ENCODE data around the gene PABPN1L. TPM values are rescaled to one million over a fixed set of nuclear protein-coding genes. Genes with fewer than 3 reads are reported as not detected.

Gene PABPN1L
- total RNA-seq, 1 experiment from 2014 or later: not detected

DNA sequence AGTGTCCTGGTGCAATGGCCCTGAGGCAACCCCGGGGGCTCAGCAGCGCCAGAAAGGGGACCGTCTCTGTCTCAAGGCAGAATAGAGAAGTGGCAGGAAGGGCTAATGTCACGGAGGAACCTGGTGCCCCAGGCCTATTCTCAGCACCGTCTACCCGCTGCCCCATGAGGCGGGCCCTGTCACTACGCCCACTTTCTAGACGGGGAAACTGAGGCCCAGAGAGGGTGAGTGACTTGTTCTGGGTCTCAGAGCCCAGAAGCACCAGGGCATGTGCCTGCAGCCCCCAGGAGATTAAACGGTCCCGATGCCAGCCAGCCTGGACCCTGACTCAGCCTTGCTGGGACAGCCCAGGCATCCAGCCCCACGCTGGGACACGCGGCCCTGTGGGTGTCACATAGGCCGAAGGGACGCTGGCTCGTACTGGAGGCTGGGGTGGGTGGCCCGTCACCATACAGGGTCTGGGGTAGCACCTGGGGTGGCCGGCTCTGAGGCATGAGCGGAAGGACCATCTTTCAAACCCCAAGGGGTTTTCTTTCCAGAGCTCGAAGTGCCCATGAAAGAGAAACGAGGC lies 40.2 kb upstream of the PABPN1L start:
- TF ChIP-seq, protein P1, sequence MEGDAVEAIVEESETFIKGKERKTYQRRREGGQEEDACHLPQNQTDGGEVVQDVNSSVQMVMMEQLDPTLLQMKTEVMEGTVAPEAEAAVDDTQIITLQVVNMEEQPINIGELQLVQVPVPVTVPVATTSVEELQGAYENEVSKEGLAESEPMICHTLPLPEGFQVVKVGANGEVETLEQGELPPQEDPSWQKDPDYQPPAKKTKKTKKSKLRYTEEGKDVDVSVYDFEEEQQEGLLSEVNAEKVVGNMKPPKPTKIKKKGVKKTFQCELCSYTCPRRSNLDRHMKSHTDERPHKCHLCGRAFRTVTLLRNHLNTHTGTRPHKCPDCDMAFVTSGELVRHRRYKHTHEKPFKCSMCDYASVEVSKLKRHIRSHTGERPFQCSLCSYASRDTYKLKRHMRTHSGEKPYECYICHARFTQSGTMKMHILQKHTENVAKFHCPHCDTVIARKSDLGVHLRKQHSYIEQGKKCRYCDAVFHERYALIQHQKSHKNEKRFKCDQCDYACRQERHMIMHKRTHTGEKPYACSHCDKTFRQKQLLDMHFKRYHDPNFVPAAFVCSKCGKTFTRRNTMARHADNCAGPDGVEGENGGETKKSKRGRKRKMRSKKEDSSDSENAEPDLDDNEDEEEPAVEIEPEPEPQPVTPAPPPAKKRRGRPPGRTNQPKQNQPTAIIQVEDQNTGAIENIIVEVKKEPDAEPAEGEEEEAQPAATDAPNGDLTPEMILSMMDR (conservative IDR thresholded peaks at IDR 0.05): 0 out of 3 replicates have a peak, but pooled peaks have one; percentile 20
- H3T11ph ChIP-seq (ENCODE audit: low read length): no peak overlapping the region
- H2AK5ac ChIP-seq (ENCODE audit: insufficient read length, low read length): no peak overlapping the region
- H3K18ac ChIP-seq (ENCODE audit: insufficient read length, low read depth, low read length): no peak overlapping the region
- no peak overlapping the region for H2BK15ac ChIP-seq (ENCODE audit: low read depth, low read length)
- no peak overlapping the region for H3K4me2 ChIP-seq (ENCODE audit: insufficient read depth, insufficient read length, low read length)
- Mint-ChIP-seq H3K4me1 (peaks cover 6 to 18% of the 10 kb centered on the region in 2 experiments; a peak in 3 of 4 replicates), H3K36me3 (ENCODE audit: insufficient read depth in 1 of 3, low read depth in 3 of 3) (no peaks in the 10 kb centered on the region), H3K9me3 (no peaks in the 10 kb centered on the region), H3K4me3 (no peak overlapping the region), H3K27ac (peak overlapping the region in 1 of 3 experiments; percentile 70; a peak in 1 of 7 replicates), H3K27me3 (ENCODE audit: low read depth) (no peaks in the 10 kb centered on the region; the same call in none of the 2 replicates)
- no peak overlapping the region for H2BK20ac ChIP-seq (ENCODE audit: low read depth, low read length, poor library complexity, severe bottlenecking)
- no peak overlapping the region for H2AFZ ChIP-seq (ENCODE audit: low read length)
- no peaks in the 10 kb centered on the region for H3K79me2 ChIP-seq (ENCODE audit: insufficient read depth, low read length)
- no peaks in the 10 kb centered on the region for H3K4me1 ChIP-seq (ENCODE audit: insufficient read depth, low read length)
- H4K91ac ChIP-seq (ENCODE audit: insufficient read length, low read depth, low read length): no peak overlapping the region
- H2BK5ac ChIP-seq (ENCODE audit: insufficient read length, low read length): no peak overlapping the region
- H3K23me2 ChIP-seq (ENCODE audit: insufficient read length, low read depth, low read length, poor library complexity, severe bottlenecking): no peaks in the 10 kb centered on the region
- H4K8ac ChIP-seq (replicated peaks; ENCODE audit: insufficient read length, low read depth, low read length): no peak overlapping the region
- no peak overlapping the region for H2BK120ac ChIP-seq (ENCODE audit: low read depth, low read length, poor library complexity, severe bottlenecking)
- H4K5ac ChIP-seq (ENCODE audit: insufficient read length, low read depth, low read length): no peak overlapping the region
- WGBS (ENCODE audit: extremely low coverage, insufficient read length, low lambda C conversion rate): no CpG with 5 or more reads among the region's 22 CpGs
- H4K20me1 ChIP-seq (ENCODE audit: control insufficient read depth, insufficient read depth, insufficient read length): no peaks in the 10 kb centered on the region
- no peak overlapping the region for H3K4ac ChIP-seq (ENCODE audit: low read depth, low read length)
- H3K79me1 ChIP-seq (ENCODE audit: insufficient read depth, low read depth, low read length, poor library complexity, severe bottlenecking): no peaks in the 10 kb centered on the region
- H3K56ac ChIP-seq (ENCODE audit: insufficient read length, low read depth, low read length): no peak overlapping the region
- no peak overlapping the region for H3K27ac ChIP-seq (ENCODE audit: insufficient read length, low read depth, low read length)
- no peak overlapping the region for H3K9ac ChIP-seq (ENCODE audit: extremely low read depth, insufficient read length, low read length)
- no peak overlapping the region for H3K23ac ChIP-seq (ENCODE audit: insufficient read length, low read depth, low read length)
- H2BK12ac ChIP-seq (ENCODE audit: insufficient read length, low read depth, low read length): no peak overlapping the region
- DNase-seq: no peak
- H3K27me3 ChIP-seq (ENCODE audit: insufficient read depth, low read length): no peaks in the 10 kb centered on the region
- H3K14ac ChIP-seq (ENCODE audit: insufficient read depth, low read length): no peak overlapping the region
- H3K9me3 ChIP-seq (ENCODE audit: control insufficient read depth, low read depth, low read length): no peaks in the 10 kb centered on the region
